Stomach smooth muscle (tissue), 2 donors: ENCODE data around the gene GPRC5C.

Experiments used
- H3K27ac ChIP-seq: one replicate; pipeline ENCODE4 v1.7.0; 2013; ENCODE audit warnings: mild to moderate bottlenecking, low read length, inconsistent platforms
- H3K27me3 ChIP-seq, 2 donors: one replicate each; pipeline ENCODE4 v1.7.0; 2013; ENCODE audit warnings: low read length in 2 of 2; ENCODE audit not compliant: insufficient read depth in 2 of 2, control insufficient read depth in 1 of 2
- H3K36me3 ChIP-seq, 2 donors: one replicate each; pipeline ENCODE4 v1.7.0; 2013; ENCODE audit warnings: low read length in 2 of 2; ENCODE audit not compliant: control insufficient read depth in 2 of 2, insufficient read depth in 2 of 2
- H3K4me1 ChIP-seq: one replicate; pipeline ENCODE4 v1.7.0; 2013; ENCODE audit warnings: low read length; ENCODE audit not compliant: control insufficient read depth, insufficient read depth
- H3K4me3 ChIP-seq, 2 donors: one replicate each; pipeline ENCODE4 v1.7.0; 2013; ENCODE audit warnings: low read length in 2 of 2
- H3K9ac ChIP-seq, 2 donors: one replicate each; pipeline ENCODE4 v1.7.0; 2013; ENCODE audit warnings: low read length in 2 of 2, mild to moderate bottlenecking in 1 of 2
- H3K9me3 ChIP-seq, 2 donors: one replicate each; pipeline ENCODE4 v1.7.0; 2013; ENCODE audit warnings: low read length in 2 of 2; ENCODE audit not compliant: control insufficient read depth in 2 of 2
- donor health status: healthy.
- donor health status: Pancreatic carcinoma.

Gene GPRC5C

GRCh38 chr17:74461611-74462010 is 29.7 kb downstream of the GPRC5C start:
- H3K36me3 ChIP-seq, result no peaks in the 10 kb centered on the region
- no peak overlapping the region for H3K4me3 ChIP-seq
- H3K9ac ChIP-seq, result no peak overlapping the region
- peaks cover 7 to 14% of the 10 kb centered on the region in 2 donors for H3K27me3 ChIP-seq
- peaks cover 4% of the 10 kb centered on the region for H3K4me1 ChIP-seq
- H3K9me3 ChIP-seq, result no peaks in the 10 kb centered on the region
- no peak overlapping the region for H3K27ac ChIP-seq

DNA sequence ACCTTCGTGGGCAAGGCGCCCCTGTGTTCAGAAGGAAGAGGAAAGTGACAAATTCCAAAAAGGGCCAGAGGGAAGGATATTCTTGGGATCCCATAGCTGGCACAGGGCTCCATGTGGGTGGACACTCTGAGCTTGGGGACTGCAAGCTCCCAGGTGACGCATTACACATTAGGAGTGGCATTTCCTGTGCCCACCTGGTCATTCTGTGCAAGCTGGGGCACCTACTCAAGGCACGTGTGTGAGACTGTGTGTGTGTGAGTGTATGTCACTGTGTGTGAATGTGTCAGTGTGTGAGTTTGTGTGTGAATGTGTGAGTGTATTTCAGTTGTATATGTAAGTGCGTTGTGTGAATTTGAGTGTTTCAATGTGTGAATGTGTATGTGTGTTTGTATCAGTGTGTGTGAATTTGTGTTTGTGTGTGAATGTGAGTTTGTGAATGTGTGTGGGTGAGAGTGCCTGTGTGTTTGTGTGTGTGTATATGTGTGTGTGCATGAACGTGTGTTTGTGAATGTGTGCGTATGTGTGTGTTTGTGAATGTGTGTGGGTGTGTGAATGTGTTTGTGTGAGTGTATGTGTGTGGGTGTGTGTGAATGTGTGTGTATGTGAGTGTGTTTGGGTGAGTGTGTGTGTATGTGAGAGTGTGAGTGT is 33.0 kb downstream of the GPRC5C start:
- no peak overlapping the region for H3K27ac ChIP-seq
- H3K36me3 ChIP-seq, result no peaks in the 10 kb centered on the region
- no peaks in the 10 kb centered on the region for H3K4me1 ChIP-seq

GRCh38 chr17:74465378-74466110 is 33.7 kb downstream of the GPRC5C start:
- Histone ChIP-seq H3K27ac (no peak overlapping the region), H3K9ac (no peak overlapping the region), H3K4me1 (no peaks in the 10 kb centered on the region), H3K4me3 (no peak overlapping the region), H3K27me3 (peaks cover 15 to 30% of the 10 kb centered on the region in 2 donors), H3K36me3 (no peaks in the 10 kb centered on the region), H3K9me3 (no peaks in the 10 kb centered on the region)

More for the DNA sequence above, 33.0 kb downstream of the GPRC5C start:
- Histone ChIP-seq H3K4me3 (no peak overlapping the region), H3K27me3 (peaks cover 15 to 25% of the 10 kb centered on the region in 2 donors), H3K9me3 (no peaks in the 10 kb centered on the region), H3K9ac (no peak overlapping the region)

DNA sequence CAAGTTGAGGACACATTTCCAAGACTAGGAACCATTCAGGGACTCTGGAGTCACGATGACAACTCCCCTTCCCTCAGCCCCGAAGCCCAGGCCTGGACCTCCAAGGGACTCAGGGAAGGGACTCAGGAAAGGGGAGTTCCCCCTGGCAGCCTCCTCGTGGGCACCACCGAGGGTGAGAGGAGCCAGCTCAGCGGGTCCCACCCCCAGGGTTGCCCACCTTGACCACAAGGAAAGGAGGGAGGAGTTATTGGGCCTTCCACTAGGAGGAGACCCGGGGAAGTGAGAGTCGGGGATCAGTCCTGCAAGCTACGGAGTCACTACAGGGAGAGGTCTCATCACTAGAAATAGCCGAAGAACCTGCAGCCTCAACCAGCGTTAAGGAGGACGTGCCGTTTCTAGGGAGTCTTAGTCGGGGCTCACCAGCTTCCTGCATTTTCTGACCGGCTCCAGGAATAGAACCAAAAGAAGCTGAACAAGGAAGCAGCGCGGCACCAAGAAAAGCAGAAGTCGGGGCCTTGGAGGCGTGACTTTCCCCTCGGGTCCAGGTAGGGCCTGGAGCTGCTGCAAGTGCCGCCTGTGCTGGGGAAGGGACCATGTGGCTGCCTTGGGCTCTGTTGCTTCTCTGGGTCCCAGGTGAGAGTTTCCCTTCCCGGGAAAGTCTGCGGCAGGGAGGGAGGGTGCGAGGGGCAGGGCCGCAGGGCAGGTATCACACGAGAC is 34.4 kb downstream of the GPRC5C start, which contains the start of gene CD300A:
Gene CD300A, plus strand, starts transcription at position 524 of the 717 bp plus-strand sequence. Its CDS starts 70 bp downstream, at position 594.
- no peaks in the 10 kb centered on the region for H3K4me1 ChIP-seq
- H3K9ac ChIP-seq, result no peak within 1 kb of the TSS
- H3K27ac ChIP-seq, result no peak within 1 kb of the TSS
- H3K27me3 ChIP-seq, result peaks cover 15 to 30% of the 10 kb centered on the region in 2 donors
- peak within 1 kb of the TSS in 1 of 2 donors; percentile 22 for H3K4me3 ChIP-seq
- H3K9me3 ChIP-seq, result no peaks in the 10 kb centered on the region
- no peaks in the 10 kb centered on the region for H3K36me3 ChIP-seq

GRCh38 chr17:74466828-74467184 is 34.9 kb downstream of the GPRC5C start:
- Histone ChIP-seq H3K9me3 (no peaks in the 10 kb centered on the region), H3K27me3 (peaks cover 15 to 34% of the 10 kb centered on the region in 2 donors), H3K4me3 (no peak overlapping the region), H3K27ac (no peak overlapping the region), H3K36me3 (no peaks in the 10 kb centered on the region), H3K9ac (no peak overlapping the region), H3K4me1 (no peaks in the 10 kb centered on the region)

DNA sequence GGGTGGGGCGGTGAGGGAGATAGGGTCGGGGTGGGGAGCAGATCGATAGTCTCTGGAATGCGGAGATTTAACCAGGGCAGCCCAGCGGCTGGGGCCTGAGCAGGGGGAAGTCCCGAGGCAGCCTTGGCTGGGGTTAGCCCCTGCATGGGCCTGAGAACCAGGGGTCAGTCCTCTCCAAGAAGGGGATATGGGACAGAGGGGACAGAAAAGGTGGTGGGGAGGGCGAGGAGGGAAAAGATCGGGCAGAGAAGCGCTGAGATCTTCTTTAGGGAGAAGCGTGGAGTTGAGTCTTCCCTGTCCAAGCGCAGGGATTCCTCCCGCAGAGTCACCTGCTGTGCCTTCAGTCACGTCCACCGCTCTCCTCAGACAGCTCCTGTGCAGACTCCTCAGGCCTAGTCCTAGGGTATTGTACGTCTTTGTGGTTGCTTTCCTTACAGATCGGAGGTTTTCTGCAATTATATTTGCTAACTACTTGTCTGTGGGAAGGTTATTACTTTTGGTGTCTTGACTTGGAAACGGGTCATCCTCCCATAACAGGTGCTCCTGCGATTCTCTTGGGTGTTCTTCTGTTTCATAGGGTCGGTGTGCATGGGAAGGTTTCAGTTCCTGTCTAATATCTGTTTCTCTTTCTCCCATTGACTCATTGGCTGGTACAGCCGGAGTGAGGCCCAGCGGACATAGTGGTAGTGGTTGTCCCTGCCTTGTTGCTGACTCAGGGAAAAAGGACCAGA is 35.5 kb downstream of the GPRC5C start:
- Histone ChIP-seq H3K4me3 (peak overlapping the region in 1 of 2 donors; percentile 22), H3K9ac (no peak overlapping the region), H3K27me3 (peaks cover 15 to 34% of the 10 kb centered on the region in 2 donors), H3K9me3 (no peaks in the 10 kb centered on the region), H3K4me1 (no peaks in the 10 kb centered on the region), H3K36me3 (no peaks in the 10 kb centered on the region), H3K27ac (no peak overlapping the region)

- Histone ChIP-seq H3K9me3 (peaks cover 5 to 18% of the 10 kb centered on the region in 2 donors), H3K4me1 (no peaks in the 10 kb centered on the region), H3K4me3 (no peak overlapping the region), H3K27ac (no peak overlapping the region), H3K27me3 (peaks cover 17 to 33% of the 10 kb centered on the region in 2 donors), H3K36me3 (no peaks in the 10 kb centered on the region), H3K9ac (no peak overlapping the region)
Observed at GRCh38 chr17:74471341-74471740, 39.5 kb downstream of the GPRC5C start.

GRCh38 chr17:74472890-74473289 is 41.0 kb downstream of the GPRC5C start:
- Histone ChIP-seq H3K36me3 (no peaks in the 10 kb centered on the region), H3K9ac (no peak overlapping the region), H3K9me3 (peaks cover 5 to 24% of the 10 kb centered on the region in 2 donors), H3K27me3 (peaks cover 7 to 26% of the 10 kb centered on the region in 2 donors), H3K4me1 (no peaks in the 10 kb centered on the region), H3K4me3 (no peak overlapping the region), H3K27ac (no peak overlapping the region)

DNA sequence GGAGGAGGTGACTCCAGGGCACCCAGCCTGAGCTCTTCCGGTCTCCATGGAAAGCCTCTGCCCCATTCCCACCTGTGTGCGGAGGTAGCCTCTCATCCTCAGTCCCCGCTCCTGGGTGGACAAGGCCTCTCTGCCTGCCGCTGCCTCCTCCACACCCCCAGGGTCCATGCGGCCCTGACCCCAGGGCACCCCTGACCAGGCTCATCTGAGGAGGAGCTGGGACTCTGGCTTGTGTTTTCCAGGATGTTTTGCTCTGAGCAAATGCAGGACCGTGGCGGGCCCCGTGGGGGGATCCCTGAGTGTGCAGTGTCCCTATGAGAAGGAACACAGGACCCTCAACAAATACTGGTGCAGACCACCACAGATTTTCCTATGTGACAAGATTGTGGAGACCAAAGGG is 41.4 kb downstream of the GPRC5C start:
- H3K4me1 ChIP-seq, result no peaks in the 10 kb centered on the region
- peaks cover 7 to 27% of the 10 kb centered on the region in 2 donors for H3K27me3 ChIP-seq
- no peak overlapping the region for H3K27ac ChIP-seq
- no peaks in the 10 kb centered on the region for H3K36me3 ChIP-seq
- H3K4me3 ChIP-seq, result no peak overlapping the region
- H3K9ac ChIP-seq, result no peak overlapping the region
- peaks cover 5 to 24% of the 10 kb centered on the region in 2 donors for H3K9me3 ChIP-seq

DNA sequence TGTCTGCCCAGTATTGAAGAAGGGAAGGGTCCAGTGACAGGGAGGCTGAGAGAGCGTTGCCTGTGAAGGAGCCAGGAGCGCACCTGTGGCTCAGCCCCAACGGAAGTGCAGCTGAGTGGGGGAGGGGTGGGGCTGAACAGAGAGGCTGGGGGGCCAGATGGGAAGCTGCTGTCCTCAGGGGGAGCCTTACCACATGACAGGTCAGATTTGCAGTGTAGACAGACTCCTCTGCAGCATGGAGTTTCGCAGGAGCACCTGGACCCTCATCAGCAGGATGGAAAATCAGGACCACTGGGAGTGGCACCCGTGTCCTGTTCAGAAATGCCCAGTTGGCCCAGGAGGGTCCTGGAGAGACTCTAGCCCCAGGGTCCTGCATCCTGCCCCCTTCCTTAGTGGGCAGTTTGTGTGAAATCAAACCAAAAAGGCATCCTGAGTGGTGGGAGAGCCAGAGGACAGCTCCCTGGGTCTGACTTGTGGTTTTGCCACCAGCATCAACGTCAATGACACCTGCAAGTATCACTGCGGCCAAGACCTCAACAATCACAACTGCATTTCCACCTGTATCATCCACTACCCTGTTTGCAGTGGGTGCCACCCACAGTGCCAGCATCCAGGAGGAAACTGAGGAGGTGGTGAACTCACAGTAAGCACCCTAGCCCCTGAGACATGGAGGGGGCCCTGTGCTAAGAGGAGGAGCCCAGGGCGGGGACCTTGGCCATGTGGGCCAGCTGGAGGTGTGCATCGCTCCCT is 42.3 kb downstream of the GPRC5C start:
- Histone ChIP-seq H3K36me3 (no peaks in the 10 kb centered on the region), H3K9me3 (peaks cover 5 to 24% of the 10 kb centered on the region in 2 donors), H3K9ac (no peak overlapping the region), H3K27ac (no peak overlapping the region), H3K4me3 (no peak overlapping the region), H3K4me1 (no peaks in the 10 kb centered on the region), H3K27me3 (peaks cover 7 to 28% of the 10 kb centered on the region in 2 donors)
